Spinal cord (tissue), 10 donors: ENCODE data around the gene PCDHGB1. TPM values are rescaled to one million over a fixed set of nuclear protein-coding genes. Genes with fewer than 3 reads are reported as not detected.
"Not testable (repeated sequence)": the region's sequence is repeated elsewhere in the genome, so short reads cannot be mapped to it uniquely, and the experiment has no call there.

Experiments used
- DNase-seq, 6 donors: peaks; one replicate each; pipeline versions ENCODE4 v3.0.0 to v3.0.0-alpha.2; 2013 to 2015; ENCODE audit warnings: low spot score in 6 of 6, low read depth in 4 of 6
- H3K27ac ChIP-seq: one replicate; pipeline ENCODE4 v1.5.1; 2013; ENCODE audit warnings: low read depth, low read length, control low read depth
- H3K27me3 ChIP-seq: one replicate; pipeline ENCODE4 v1.6.1; 2013; ENCODE audit warnings: low read length; ENCODE audit not compliant: control insufficient read depth, insufficient read depth
- H3K36me3 ChIP-seq: one replicate; pipeline ENCODE4 v1.6.1; 2013; ENCODE audit warnings: low read length; ENCODE audit not compliant: control insufficient read depth, insufficient read depth
- H3K4me1 ChIP-seq: one replicate; pipeline ENCODE4 v1.6.1; 2013; ENCODE audit warnings: low read length; ENCODE audit not compliant: control insufficient read depth, insufficient read depth
- H3K4me3 ChIP-seq: one replicate; pipeline ENCODE4 v1.5.1; 2013; ENCODE audit warnings: low read depth, low read length, control low read depth
- H3K9me3 ChIP-seq: one replicate; pipeline ENCODE4 v1.6.1; 2013; ENCODE audit warnings: low read length; ENCODE audit not compliant: control insufficient read depth, insufficient read depth
- WGBS: methylation state at CpG from one replicate; pipeline ENCODE4 v1.1.5; 2013; ENCODE audit warnings: missing lambda C conversion rate; ENCODE audit not compliant: insufficient coverage; 5-methylcytosine and 5-hydroxymethylcytosine counted together
- polyA plus RNA-seq, 2 donors: library from polyadenylated mRNA; unstranded; fragments of 120-200 nt; gene quantifications; one replicate each; pipeline ENCODE4 v1.2.1, GENCODE V29; 2013; ENCODE audit not compliant: insufficient read length in 2 of 2
- total RNA-seq, 2 donors: library from RNA; depleted of rRNA in 1 of 2; stranded (reverse); fragments of 120-200 nt in 1 of 2; fragments of >200 nt in 1 of 2; gene quantifications; one replicate each; pipeline versions ENCODE4 v1.2.3 to v1.2.4, GENCODE V29; 2013 to 2014
- donor health status: healthy.

The PCDHGB1 gene
- total and polyA plus RNA-seq, 4 donors, result 6.4 to 9.9 (median 9.2) TPM

DNA sequence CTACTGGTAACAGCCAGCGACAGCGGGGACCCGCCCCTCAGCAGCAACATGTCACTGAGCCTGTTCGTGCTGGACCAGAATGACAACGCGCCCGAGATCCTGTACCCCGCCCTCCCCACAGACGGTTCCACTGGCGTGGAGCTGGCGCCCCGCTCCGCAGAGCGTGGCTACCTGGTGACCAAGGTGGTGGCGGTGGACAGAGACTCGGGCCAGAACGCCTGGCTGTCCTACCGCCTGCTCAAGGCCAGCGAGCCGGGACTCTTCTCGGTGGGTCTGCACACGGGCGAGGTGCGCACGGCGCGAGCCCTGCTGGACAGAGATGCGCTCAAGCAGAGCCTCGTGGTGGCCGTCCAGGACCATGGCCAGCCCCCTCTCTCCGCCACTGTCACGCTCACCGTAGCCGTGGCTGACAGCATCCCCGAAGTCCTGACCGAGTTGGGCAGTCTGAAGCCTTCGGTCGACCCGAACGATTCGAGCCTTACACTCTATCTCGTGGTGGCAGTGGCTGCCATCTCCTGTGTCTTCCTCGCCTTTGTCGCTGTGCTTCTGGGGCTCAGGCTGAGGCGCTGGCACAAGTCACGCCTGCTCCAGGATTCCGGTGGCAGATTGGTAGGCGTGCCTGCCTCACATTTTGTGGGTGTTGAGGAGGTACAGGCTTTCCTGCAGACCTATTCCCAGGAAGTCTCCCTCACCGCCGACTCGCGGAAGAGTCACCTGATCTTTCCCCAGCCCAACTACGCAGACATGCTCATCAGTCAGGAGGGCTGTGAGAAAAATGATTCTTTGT is 44.7 kb downstream of the PCDHGB1 start:
- H3K27me3 ChIP-seq, H3K4me1 ChIP-seq, DNase-seq, H3K4me3 ChIP-seq, H3K27ac ChIP-seq: not testable (repeated sequence)
- H3K9me3 ChIP-seq, result peaks cover 68% of the 10 kb centered on the region
- 30% methylated on average over 32 of the region's 53 CpGs for WGBS
- H3K36me3 ChIP-seq, result peaks cover 19% of the 10 kb centered on the region

- peak in 2 of 6 donors; percentile 13 to 23 for DNase-seq
- H3K27me3 ChIP-seq, H3K27ac ChIP-seq: not testable (repeated sequence)
- WGBS, result 5% methylated on average over 17 of the region's 43 CpGs
- Histone ChIP-seq H3K4me3 (peak within 1 kb of the TSS; percentile 9), H3K9me3 (peaks cover 64% of the 10 kb centered on the region), H3K36me3 (peaks cover 14% of the 10 kb centered on the region), H3K4me1 (peaks cover 13% of the 10 kb centered on the region)
These were observed 48.1 kb downstream of the PCDHGB1 start, which contains the start of gene PCDHGB5 for GRCh38 chr5:141397756-141398551. TSS of gene PCDHGB5 (plus strand) at chr5:141397947. CDS start at chr5:141398128, 181 bp downstream.

- WGBS, result 21% methylated on average over 13 of the region's 15 CpGs
- no peak for DNase-seq
- H3K27me3 ChIP-seq, result no peaks in the 10 kb centered on the region
- no peak overlapping the region for H3K4me3 ChIP-seq
- peaks cover 60% of the 10 kb centered on the region for H3K9me3 ChIP-seq
- H3K36me3 ChIP-seq, result peaks cover 14% of the 10 kb centered on the region
- H3K27ac ChIP-seq, result no peak overlapping the region
- H3K4me1 ChIP-seq, result peaks cover 13% of the 10 kb centered on the region
These were observed 48.7 kb downstream of the PCDHGB1 start for GRCh38 chr5:141398608-141399007.

DNA sequence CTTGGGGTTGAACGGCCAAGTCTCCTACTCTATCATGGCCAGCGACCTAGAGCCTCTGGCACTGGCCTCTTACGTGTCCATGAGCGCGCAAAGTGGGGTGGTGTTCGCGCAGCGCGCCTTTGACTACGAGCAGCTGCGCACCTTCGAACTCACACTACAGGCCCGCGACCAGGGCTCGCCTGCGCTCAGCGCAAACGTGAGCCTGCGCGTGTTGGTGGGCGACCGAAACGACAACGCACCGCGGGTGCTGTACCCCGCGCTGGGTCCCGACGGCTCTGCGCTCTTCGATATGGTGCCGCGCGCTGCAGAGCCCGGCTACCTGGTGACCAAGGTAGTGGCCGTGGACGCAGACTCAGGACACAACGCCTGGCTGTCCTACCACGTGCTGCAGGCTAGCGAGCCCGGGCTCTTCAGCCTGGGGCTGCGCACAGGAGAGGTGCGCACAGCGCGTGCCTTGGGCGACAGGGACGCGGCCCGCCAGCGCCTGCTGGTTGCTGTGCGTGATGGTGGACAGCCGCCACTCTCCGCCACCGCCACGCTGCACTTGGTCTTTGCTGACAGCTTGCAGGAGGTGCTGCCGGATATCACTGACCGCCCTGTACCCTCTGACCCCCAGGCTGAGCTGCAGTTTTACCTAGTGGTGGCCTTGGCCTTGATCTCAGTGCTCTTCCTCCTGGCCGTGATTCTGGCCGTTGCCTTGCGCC is 49.8 kb downstream of the PCDHGB1 start:
- Histone ChIP-seq H3K4me3 (no peak overlapping the region), H3K4me1 (peaks cover 12% of the 10 kb centered on the region), H3K27me3 (no peaks in the 10 kb centered on the region), H3K9me3 (peaks cover 60% of the 10 kb centered on the region), H3K27ac (no peak overlapping the region), H3K36me3 (peaks cover 12% of the 10 kb centered on the region)
- no peak for DNase-seq
- 18% methylated on average over 61 of the region's 61 CpGs for WGBS

Other genes with a start within 250 kb of the PCDHGB1 start
Only the 30 nearest of the 37 such genes appear.
- 1 to 10 TPM; 2.9 to 3.5 TPM for gene PCDHB9, start 162.9 kb upstream of the PCDHGB1 start, total RNA-seq
- gene PCDHB9, start 162.9 kb upstream of the PCDHGB1 start, polyA plus RNA-seq, result 1 to 10 TPM; 7.0 to 8.5 TPM
- 1 to 10 TPM; 5.9 to 9.3 TPM for gene PCDHB10, start 157.7 kb upstream of the PCDHGB1 start, total RNA-seq
- 10 to 100 TPM; 11.6 to 15.8 TPM for gene PCDHB10, start 157.7 kb upstream of the PCDHGB1 start, polyA plus RNA-seq
- 1 to 10 TPM; 7.6 to 9.7 TPM for gene PCDHB11, start 150.5 kb upstream of the PCDHGB1 start, total RNA-seq
- gene PCDHB11, start 150.5 kb upstream of the PCDHGB1 start, polyA plus RNA-seq, result 1 to 10 TPM; 3.8 to 3.9 TPM
- gene PCDHB12, start 141.4 kb upstream of the PCDHGB1 start, total RNA-seq, result 10 to 100 TPM in 1 of 2 donors, 1 to 10 TPM in 1; 5.3 to 10.7 TPM
- gene PCDHB12, start 141.4 kb upstream of the PCDHGB1 start, polyA plus RNA-seq, result 1 to 10 TPM; 3.3 to 4.9 TPM
- 1 to 10 TPM; 4.5 to 8.7 TPM for gene PCDHB13, start 136.2 kb upstream of the PCDHGB1 start, total RNA-seq
- gene PCDHB13, start 136.2 kb upstream of the PCDHGB1 start, polyA plus RNA-seq, result 1 to 10 TPM; 3.8 to 5.0 TPM
- 10 to 100 TPM; 10.4 to 11.9 TPM for gene PCDHB14, start 126.8 kb upstream of the PCDHGB1 start, total RNA-seq
- gene PCDHB14, start 126.8 kb upstream of the PCDHGB1 start, polyA plus RNA-seq, result 10 to 100 TPM; 15.4 to 17.4 TPM
- gene PCDHB15, start 104.7 kb upstream of the PCDHGB1 start, total RNA-seq, result 10 to 100 TPM; 10.4 to 15.2 TPM
- gene PCDHB15, start 104.7 kb upstream of the PCDHGB1 start, polyA plus RNA-seq, result 10 to 100 TPM; 12.3 to 21.1 TPM
- gene SLC25A2, start 46.0 kb upstream of the PCDHGB1 start, total RNA-seq, result under 1 TPM in 1 of 2 donors, not detected in 1; 0.39 TPM
- under 1 TPM in 1 of 2 donors, not detected in 1; 0.15 TPM for gene SLC25A2, start 46.0 kb upstream of the PCDHGB1 start, polyA plus RNA-seq
- gene TAF7, start 29.3 kb upstream of the PCDHGB1 start, total RNA-seq, result 100 to 1,000 TPM in 1 of 2 donors, 10 to 100 TPM in 1; 98.2 to 111 TPM
- gene TAF7, start 29.3 kb upstream of the PCDHGB1 start, polyA plus RNA-seq, result 100 to 1,000 TPM in 1 of 2 donors, 10 to 100 TPM in 1; 90.1 to 101 TPM
- gene PCDHGA1, start 19.6 kb upstream of the PCDHGB1 start, total RNA-seq, result 1 to 10 TPM; 1.4 to 3.0 TPM
- 1 to 10 TPM; 2.5 to 3.8 TPM for gene PCDHGA1, start 19.6 kb upstream of the PCDHGB1 start, polyA plus RNA-seq
- gene PCDHGA2, start 11.3 kb upstream of the PCDHGB1 start, total RNA-seq, result 10 to 100 TPM in 1 of 2 donors, 1 to 10 TPM in 1; 8.9 to 10.4 TPM
- 10 to 100 TPM; 14.0 to 17.7 TPM for gene PCDHGA2, start 11.3 kb upstream of the PCDHGB1 start, polyA plus RNA-seq
- 10 to 100 TPM in 1 of 2 donors, 1 to 10 TPM in 1; 9.2 to 10.5 TPM for gene PCDHGA3, start 6.3 kb upstream of the PCDHGB1 start, total RNA-seq
- gene PCDHGA3, start 6.3 kb upstream of the PCDHGB1 start, polyA plus RNA-seq, result 10 to 100 TPM; 12.3 to 19.2 TPM
- gene PCDHGA4, start 4.9 kb downstream of the PCDHGB1 start, total RNA-seq, result 1 to 10 TPM; 7.5 to 8.2 TPM
- 1 to 10 TPM; 9.5 to 9.9 TPM for gene PCDHGA4, start 4.9 kb downstream of the PCDHGB1 start, polyA plus RNA-seq
- 1 to 10 TPM; 6.3 to 6.7 TPM for gene PCDHGB2, start 9.9 kb downstream of the PCDHGB1 start, total RNA-seq
- gene PCDHGB2, start 9.9 kb downstream of the PCDHGB1 start, polyA plus RNA-seq, result 10 to 100 TPM in 1 of 2 donors, 1 to 10 TPM in 1; 9.0 to 14.0 TPM
- 1 to 10 TPM; 7.9 to 8.8 TPM for gene PCDHGA5, start 14.1 kb downstream of the PCDHGB1 start, total RNA-seq
- 10 to 100 TPM; 14.0 to 15.5 TPM for gene PCDHGA5, start 14.1 kb downstream of the PCDHGB1 start, polyA plus RNA-seq
- 1 to 10 TPM; 6.0 to 8.3 TPM for gene PCDHGB3, start 20.1 kb downstream of the PCDHGB1 start, total RNA-seq
- gene PCDHGB3, start 20.1 kb downstream of the PCDHGB1 start, polyA plus RNA-seq, result 1 to 10 TPM; 7.1 to 8.4 TPM
- gene PCDHGA6, start 23.8 kb downstream of the PCDHGB1 start, total RNA-seq, result 10 to 100 TPM in 1 of 2 donors, 1 to 10 TPM in 1; 8.5 to 12.3 TPM
- 10 to 100 TPM; 18.4 to 19.2 TPM for gene PCDHGA6, start 23.8 kb downstream of the PCDHGB1 start, polyA plus RNA-seq
- gene PCDHGA7, start 32.6 kb downstream of the PCDHGB1 start, total RNA-seq, result 1 to 10 TPM; 6.1 to 6.6 TPM
- gene PCDHGA7, start 32.6 kb downstream of the PCDHGB1 start, polyA plus RNA-seq, result 1 to 10 TPM; 5.2 to 6.7 TPM
- 10 to 100 TPM; 12.5 to 14.9 TPM for gene PCDHGB4, start 37.6 kb downstream of the PCDHGB1 start, total RNA-seq
- gene PCDHGB4, start 37.6 kb downstream of the PCDHGB1 start, polyA plus RNA-seq, result 10 to 100 TPM; 10.3 to 16.0 TPM
- 1 to 10 TPM; 4.6 to 5.6 TPM for gene PCDHGA8, start 42.5 kb downstream of the PCDHGB1 start, total RNA-seq
- gene PCDHGA8, start 42.5 kb downstream of the PCDHGB1 start, polyA plus RNA-seq, result 1 to 10 TPM; 1.9 to 2.1 TPM
- 10 to 100 TPM; 17.5 to 21.5 TPM for gene PCDHGB5, start 47.8 kb downstream of the PCDHGB1 start, total RNA-seq
- gene PCDHGB5, start 47.8 kb downstream of the PCDHGB1 start, polyA plus RNA-seq, result 10 to 100 TPM; 22.7 to 33.5 TPM
- 10 to 100 TPM; 10.9 TPM for gene PCDHGA9, start 52.7 kb downstream of the PCDHGB1 start, total RNA-seq
- 10 to 100 TPM; 19.2 to 21.4 TPM for gene PCDHGA9, start 52.7 kb downstream of the PCDHGB1 start, polyA plus RNA-seq
- gene PCDHGB6, start 57.9 kb downstream of the PCDHGB1 start, total RNA-seq, result 10 to 100 TPM in 1 of 2 donors, 1 to 10 TPM in 1; 10.0 to 10.6 TPM
- 10 to 100 TPM; 22.0 to 25.7 TPM for gene PCDHGB6, start 57.9 kb downstream of the PCDHGB1 start, polyA plus RNA-seq
- gene PCDHGA10, start 62.9 kb downstream of the PCDHGB1 start, total RNA-seq, result 10 to 100 TPM; 11.1 to 12.4 TPM
- 10 to 100 TPM; 21.1 to 32.4 TPM for gene PCDHGA10, start 62.9 kb downstream of the PCDHGB1 start, polyA plus RNA-seq
- 10 to 100 TPM; 13.7 to 14.3 TPM for gene PCDHGB7, start 67.6 kb downstream of the PCDHGB1 start, total RNA-seq
- gene PCDHGB7, start 67.6 kb downstream of the PCDHGB1 start, polyA plus RNA-seq, result 10 to 100 TPM; 35.8 to 47.2 TPM
- gene PCDHGA11, start 71.0 kb downstream of the PCDHGB1 start, total RNA-seq, result 10 to 100 TPM in 1 of 2 donors, 1 to 10 TPM in 1; 8.0 to 15.0 TPM
- 10 to 100 TPM; 14.9 to 16.1 TPM for gene PCDHGA11, start 71.0 kb downstream of the PCDHGB1 start, polyA plus RNA-seq
- 10 to 100 TPM in 1 of 2 donors, 1 to 10 TPM in 1; 8.5 to 10.7 TPM for gene PCDHGA12, start 80.4 kb downstream of the PCDHGB1 start, total RNA-seq
- gene PCDHGA12, start 80.4 kb downstream of the PCDHGB1 start, polyA plus RNA-seq, result 1 to 10 TPM; 8.1 to 8.3 TPM
- gene PCDHGC3, start 125.9 kb downstream of the PCDHGB1 start, total RNA-seq, result 100 to 1,000 TPM; 114 to 205 TPM
- gene PCDHGC3, start 125.9 kb downstream of the PCDHGB1 start, polyA plus RNA-seq, result 100 to 1,000 TPM; 603 to 678 TPM
- 10 to 100 TPM; 20.0 to 65.5 TPM for gene PCDHGC4, start 134.9 kb downstream of the PCDHGB1 start, total RNA-seq
- 10 to 100 TPM; 90.2 to 91.8 TPM for gene PCDHGC4, start 134.9 kb downstream of the PCDHGB1 start, polyA plus RNA-seq
- gene PCDHGC5, start 139.0 kb downstream of the PCDHGB1 start, total RNA-seq, result 1 to 10 TPM; 4.0 to 5.9 TPM
- 1 to 10 TPM; 5.4 to 6.5 TPM for gene PCDHGC5, start 139.0 kb downstream of the PCDHGB1 start, polyA plus RNA-seq